Panc1 (cell line): ENCODE measurements around the gene SECTM1.

Experiments
- CTCF ChIP-seq: fragments of 450-650 bp; IDR thresholded peaks from 2 replicates; pipeline ENCODE4 v1.5.1; 2017; ENCODE audit warnings: mild to moderate bottlenecking
- POLR2AphosphoS5 ChIP-seq: IDR thresholded peaks from 2 replicates; pipeline ENCODE4 v1.6.1; 2012; ENCODE audit warnings: mild to moderate bottlenecking, low read depth, low read length, moderate library complexity
- REST ChIP-seq, 2 experiments: IDR thresholded peaks; 2 replicates each; pipeline ENCODE4 v1.6.1; 2011 to 2012; ENCODE audit warnings: low read depth in 2 of 2, control low read depth in 1 of 2, low read length in 1 of 2, mild to moderate bottlenecking in 1 of 2, moderate library complexity in 1 of 2; ENCODE audit not compliant: insufficient read depth in 1 of 2

GRCh38 chr17:82373731-82374625 is 40.4 kb upstream of the SECTM1 start:
- TF ChIP-seq POLR2AphosphoS5: no peak
- TF ChIP-seq CTCF: no peak
- no peak for TF ChIP-seq REST (IDR thresholded peaks at IDR 0.05; ENCODE audit: insufficient read depth in 1 of 2, low read depth in 2 of 2, low read length in 1 of 2)
